Osteocyte (in vitro differentiated cells): ENCODE measurements around the gene ME1. TPM values are rescaled to one million over a fixed set of nuclear protein-coding genes. Genes with fewer than 3 reads are reported as not detected.
A peak's percentile ranks its signal among the peaks of the same experiment; 100 is the strongest.

Experiments
- DNase-seq: peaks from one replicate; pipeline ENCODE4 v3.0.0; 2021; ENCODE audit warnings: mixed read lengths; ENCODE audit not compliant: unreplicated experiment; ENCODE audit errors: extremely low spot score
- H3K27ac Mint-ChIP-seq: one replicate; pipeline ENCODE4 v1.8.0; 2021; ENCODE audit warnings: mild to moderate bottlenecking, mixed read lengths; ENCODE audit not compliant: unreplicated experiment
- H3K27me3 Mint-ChIP-seq: one replicate; pipeline ENCODE4 v1.8.0; 2021; ENCODE audit warnings: mixed read lengths; ENCODE audit not compliant: unreplicated experiment
- H3K36me3 Mint-ChIP-seq: one replicate; pipeline ENCODE4 v1.8.0; 2021; ENCODE audit warnings: mixed read lengths; ENCODE audit not compliant: unreplicated experiment
- H3K4me1 Mint-ChIP-seq: one replicate; pipeline ENCODE4 v1.8.0; 2021; ENCODE audit warnings: mixed read lengths; ENCODE audit not compliant: unreplicated experiment
- H3K4me3 Mint-ChIP-seq: one replicate; pipeline ENCODE4 v1.8.0; 2021; ENCODE audit warnings: mild to moderate bottlenecking, moderate library complexity, mixed read lengths; ENCODE audit not compliant: unreplicated experiment
- H3K9me3 Mint-ChIP-seq: one replicate; pipeline ENCODE4 v1.8.0; 2021; ENCODE audit warnings: mixed read lengths; ENCODE audit not compliant: unreplicated experiment
- CTCF ChIP-seq: fragments of 200-600 bp; sonication (generic); IDR thresholded peaks from 2 replicates; pipeline ENCODE4 v1.5.0; 2021; ENCODE audit warnings: antibody characterized with exemption, mild to moderate bottlenecking, moderate library complexity
- total RNA-seq: library from RNA; stranded (reverse); gene quantifications from 2 replicates; pipeline ENCODE4 v1.2.1, GENCODE V29; 2021

The ME1 gene
- total RNA-seq, 1 donor from 2014 or later, result 28.0 TPM

- no peak for DNase-seq
- Mint-ChIP-seq H3K9me3 (peaks cover 5% of the 10 kb centered on the region), H3K4me3 (peak overlapping the region; percentile 63), H3K4me1 (peaks cover 9% of the 10 kb centered on the region), H3K27ac (peak overlapping the region; percentile 38), H3K27me3 (no peaks in the 10 kb centered on the region), H3K36me3 (peaks cover 3% of the 10 kb centered on the region)
- TF ChIP-seq CTCF, result no peak
Measured at GRCh38 chr6:83333500-83333899, 97.4 kb downstream of the ME1 start.

- Mint-ChIP-seq H3K4me1 (no peaks in the 10 kb centered on the region), H3K27me3 (no peaks in the 10 kb centered on the region), H3K36me3 (peaks cover 19% of the 10 kb centered on the region), H3K4me3 (no peak overlapping the region), H3K9me3 (no peaks in the 10 kb centered on the region), H3K27ac (no peak overlapping the region)
- TF ChIP-seq CTCF, result no peak
- no peak for DNase-seq
Measured at GRCh38 chr6:83314693-83315092, 116.2 kb downstream of the ME1 start.

- Mint-ChIP-seq H3K9me3 (no peaks in the 10 kb centered on the region), H3K36me3 (peaks cover 24% of the 10 kb centered on the region), H3K4me1 (peaks cover 5% of the 10 kb centered on the region), H3K27me3 (no peaks in the 10 kb centered on the region), H3K27ac (no peak overlapping the region), H3K4me3 (no peak overlapping the region)
- no peak for TF ChIP-seq CTCF
- no peak for DNase-seq
Measured at GRCh38 chr6:83313882-83314281, 117.0 kb downstream of the ME1 start.

- Mint-ChIP-seq H3K36me3 (peaks cover 20% of the 10 kb centered on the region), H3K27ac (no peak overlapping the region), H3K27me3 (no peaks in the 10 kb centered on the region), H3K4me1 (peaks cover 5% of the 10 kb centered on the region), H3K9me3 (no peaks in the 10 kb centered on the region), H3K4me3 (no peak overlapping the region)
- no peak for DNase-seq
- no peak for TF ChIP-seq CTCF
Measured at GRCh38 chr6:83311231-83311630, 119.6 kb downstream of the ME1 start.

- Mint-ChIP-seq H3K9me3 (no peaks in the 10 kb centered on the region), H3K36me3 (peaks cover 19% of the 10 kb centered on the region), H3K4me1 (peaks cover 5% of the 10 kb centered on the region), H3K4me3 (no peak overlapping the region), H3K27me3 (no peaks in the 10 kb centered on the region), H3K27ac (no peak overlapping the region)
- no peak for DNase-seq
- no peak for TF ChIP-seq CTCF
Measured at GRCh38 chr6:83310046-83310445, 120.8 kb downstream of the ME1 start.
